ENCODE measurements around the gene POLR1A.
A peak's percentile ranks its signal among the peaks of the same experiment; 100 is the strongest.

The POLR1A gene

DNA sequence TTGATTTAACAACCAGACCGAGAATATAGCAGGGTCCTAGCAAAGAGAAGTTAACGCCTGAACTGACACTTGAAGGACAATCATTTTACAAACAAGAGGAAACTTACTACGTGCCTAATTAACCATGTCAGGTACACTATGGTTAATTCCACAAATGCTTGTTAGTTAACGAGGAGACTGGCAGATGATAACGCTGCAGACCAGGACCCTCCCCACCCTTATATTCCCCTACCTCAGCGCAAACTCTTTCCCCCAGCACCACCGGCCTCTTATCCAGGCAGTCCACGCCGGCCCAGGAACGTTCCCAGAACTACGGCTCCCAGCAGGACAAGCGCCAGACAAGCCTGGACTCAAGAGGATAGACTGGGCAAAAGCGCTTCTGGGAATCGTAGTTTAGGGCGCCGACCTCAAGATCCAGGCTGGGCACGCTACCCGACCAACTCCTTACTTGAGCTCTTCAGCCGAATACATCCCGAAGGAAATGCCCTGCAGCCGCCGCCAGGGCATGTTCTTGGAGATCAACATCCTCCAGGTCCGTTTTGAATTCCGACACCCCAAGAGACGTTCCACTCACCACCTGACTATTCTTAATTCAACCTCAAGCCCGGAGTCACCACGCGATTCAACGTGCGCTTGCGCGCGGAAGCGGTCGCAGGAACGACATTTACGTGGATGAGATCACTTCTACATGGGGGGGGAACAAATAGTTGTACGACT is at the start of gene POLR1A:
TSS of gene POLR1A (minus strand) at position 635 of the 717 bp plus-strand sequence. CDS start at position 525, 110 bp downstream.
- FAIRE-seq (peak; percentile 17), DNase-seq (ENCODE audit: low spot score) (peak; percentile 86)

DNA sequence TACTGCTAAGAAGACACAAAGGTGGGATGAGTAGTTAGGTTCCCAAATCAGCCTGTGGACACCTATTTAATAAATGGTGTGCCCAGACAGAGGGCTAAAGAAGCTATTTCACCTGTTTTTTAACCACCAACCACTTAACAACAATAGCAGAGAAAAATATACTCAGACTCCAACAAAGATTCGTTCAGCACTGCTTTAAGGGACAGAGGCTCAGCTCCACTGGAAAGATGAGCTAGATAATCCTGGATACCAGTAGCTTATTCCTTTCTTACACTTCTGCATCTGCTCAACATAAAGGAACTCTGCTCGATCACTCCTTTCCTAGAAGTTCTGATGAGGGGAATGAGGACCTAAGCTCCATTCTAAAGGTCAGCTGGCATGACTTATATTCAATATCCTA is 44.8 kb upstream of the POLR1A start:
- no peak for FAIRE-seq
- DNase-seq (ENCODE audit: low spot score): no peak

DNA sequence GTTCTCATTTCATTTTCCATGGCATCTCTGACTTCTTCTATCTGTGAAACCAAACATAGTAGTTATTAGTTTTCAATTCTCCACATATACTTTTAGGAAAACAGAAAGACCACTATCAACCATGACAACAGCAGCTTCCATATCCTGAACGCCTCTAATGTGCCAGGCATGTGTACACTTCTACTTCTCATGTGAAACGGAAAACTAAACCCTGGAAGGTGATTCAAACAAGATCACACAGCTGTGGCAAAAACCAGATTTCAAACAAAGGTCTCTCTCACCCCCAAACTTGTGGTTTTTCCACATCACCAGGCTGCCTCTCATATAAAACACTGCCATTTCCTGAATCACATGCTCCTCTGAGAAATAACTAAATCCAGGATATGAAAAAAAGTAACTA is 42.1 kb upstream of the POLR1A start:
- FAIRE-seq (no peak), DNase-seq (ENCODE audit: low spot score) (no peak)

DNA sequence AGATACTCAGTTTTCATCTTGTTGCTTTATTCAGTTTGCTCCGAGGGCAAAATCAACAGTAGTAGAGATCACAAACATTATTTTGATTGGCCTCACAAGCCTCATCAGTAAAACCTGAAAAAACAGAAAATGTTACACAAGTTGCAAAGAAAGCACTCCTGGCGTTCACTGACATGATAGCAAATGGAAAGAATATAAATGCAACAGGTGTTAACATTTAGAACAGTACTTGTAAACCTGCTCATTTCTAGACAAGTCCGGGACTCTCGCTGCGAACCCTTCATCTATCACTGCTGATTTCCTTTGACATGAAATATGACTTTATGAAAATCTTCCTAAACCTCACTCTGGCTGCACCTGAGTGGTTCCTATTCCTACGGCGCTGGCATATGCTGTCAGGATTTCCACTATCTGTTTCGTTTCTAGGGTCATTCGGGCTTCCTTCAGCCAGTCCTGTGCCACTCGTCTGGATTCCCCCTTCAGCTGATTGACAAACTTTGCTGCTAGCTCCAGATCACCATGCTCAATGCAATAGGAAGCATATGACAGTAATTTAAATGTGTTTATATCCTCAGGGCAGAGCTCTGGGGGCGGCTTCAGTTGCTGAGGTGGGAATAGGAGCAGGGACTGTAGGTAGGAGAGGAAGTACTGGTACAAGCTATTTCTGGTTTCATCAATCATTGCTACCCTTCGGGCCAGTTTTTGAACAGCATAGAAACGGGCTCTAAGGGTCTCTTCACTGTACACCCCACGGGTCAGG is 38.4 kb upstream of the POLR1A start:
- no peak for FAIRE-seq
- no peak for DNase-seq (ENCODE audit: low spot score)

DNA sequence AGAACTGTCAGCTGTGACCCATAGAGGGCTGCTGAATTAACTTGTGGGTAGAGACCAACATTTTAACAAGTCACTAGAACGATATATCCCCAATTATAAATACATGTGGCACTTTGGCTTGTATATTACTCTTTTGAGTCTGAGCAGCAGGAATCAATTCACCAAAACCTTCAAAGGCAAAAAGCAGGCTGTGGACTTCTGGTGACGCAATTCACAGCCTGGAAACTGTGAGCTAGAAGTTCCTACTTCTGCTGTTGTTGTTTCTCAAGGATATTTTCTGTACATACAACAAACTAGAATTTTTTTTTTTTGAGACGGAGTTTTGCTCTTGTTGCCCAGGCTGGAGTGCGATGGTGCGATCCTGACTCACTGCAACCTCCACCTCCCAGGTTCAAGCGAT is 37.6 kb upstream of the POLR1A start:
- no peak for FAIRE-seq
- no peak for DNase-seq (ENCODE audit: low spot score)

DNA sequence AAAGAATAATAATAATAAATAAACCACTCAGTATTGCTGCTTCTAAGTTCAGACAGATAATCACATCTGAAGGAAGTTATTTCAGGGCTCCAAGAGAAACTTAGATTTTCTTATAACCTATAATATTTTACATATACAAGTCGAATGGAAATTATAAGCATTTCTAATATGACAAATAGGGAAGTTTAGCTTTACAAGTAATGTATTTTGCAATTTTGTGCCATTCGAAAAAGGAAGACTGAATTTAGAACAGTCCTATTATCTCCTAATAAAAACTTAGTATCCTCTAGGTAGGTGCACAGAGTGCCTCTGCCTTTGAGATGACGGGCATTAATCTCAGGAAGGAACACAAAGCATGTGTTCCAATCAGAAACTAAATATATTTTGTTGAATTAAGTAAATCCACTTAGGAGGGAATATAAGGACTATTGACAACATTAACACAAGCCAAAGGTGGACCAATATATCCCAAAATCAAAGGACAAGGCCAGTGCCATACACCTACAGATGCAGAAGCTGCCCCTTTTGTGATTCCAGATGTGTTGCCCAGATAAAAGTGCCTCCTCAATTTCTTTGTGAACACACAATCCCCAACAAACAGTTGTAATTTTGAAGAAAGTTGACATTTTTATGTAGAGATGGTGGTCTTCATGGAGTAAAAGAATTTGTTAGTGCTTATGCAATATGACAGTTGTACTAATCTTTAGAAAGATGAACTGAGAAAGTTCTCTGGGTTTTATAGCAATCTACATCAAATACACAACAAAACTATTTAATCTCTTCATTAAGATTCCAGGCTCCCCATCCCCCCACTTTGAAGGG is 37.0 kb upstream of the POLR1A start:
- DNase-seq (ENCODE audit: low spot score): no peak
- no peak for FAIRE-seq

DNA sequence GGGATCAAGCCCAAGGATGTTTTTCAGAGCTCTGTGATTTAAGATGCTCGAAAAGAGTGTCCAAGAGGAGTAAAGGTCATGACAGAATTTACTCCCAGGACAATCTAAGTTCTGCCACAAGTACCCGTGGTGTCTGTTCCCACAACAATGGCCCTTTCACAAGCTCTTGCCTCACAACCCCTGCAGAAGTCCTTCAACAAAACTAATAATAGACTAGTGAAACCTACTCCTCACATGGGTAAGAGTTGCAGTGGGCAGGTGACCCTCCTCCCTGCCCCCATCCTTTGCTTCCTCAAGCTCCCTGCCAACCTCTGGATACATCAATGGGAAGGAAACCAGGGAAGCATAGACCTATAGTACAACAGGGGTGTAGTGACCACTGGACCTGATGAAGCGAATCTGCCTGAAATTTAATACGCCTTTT is 35.3 kb upstream of the POLR1A start:
- FAIRE-seq (no peak), DNase-seq (ENCODE audit: low spot score) (no peak)

DNA sequence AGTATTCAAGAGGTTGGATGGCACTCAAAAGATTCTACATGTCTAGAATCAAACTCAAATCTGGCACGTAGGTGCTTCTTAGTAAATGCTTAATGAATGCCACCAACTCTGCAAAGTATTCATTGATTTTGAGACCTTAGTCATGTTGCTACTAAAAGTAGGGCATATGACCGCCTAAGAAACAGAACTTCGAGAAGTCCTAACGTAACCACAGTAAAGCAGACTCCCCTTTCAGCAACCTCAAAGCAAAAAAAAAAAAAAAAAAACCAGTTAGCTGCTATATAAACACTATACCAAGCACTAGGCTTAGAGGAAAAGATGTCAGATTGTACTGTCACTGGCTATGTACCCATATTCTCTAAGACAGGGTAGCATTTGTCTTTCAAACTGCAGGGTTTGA is 34.3 kb upstream of the POLR1A start:
- FAIRE-seq: no peak
- DNase-seq (ENCODE audit: low spot score): no peak

DNA sequence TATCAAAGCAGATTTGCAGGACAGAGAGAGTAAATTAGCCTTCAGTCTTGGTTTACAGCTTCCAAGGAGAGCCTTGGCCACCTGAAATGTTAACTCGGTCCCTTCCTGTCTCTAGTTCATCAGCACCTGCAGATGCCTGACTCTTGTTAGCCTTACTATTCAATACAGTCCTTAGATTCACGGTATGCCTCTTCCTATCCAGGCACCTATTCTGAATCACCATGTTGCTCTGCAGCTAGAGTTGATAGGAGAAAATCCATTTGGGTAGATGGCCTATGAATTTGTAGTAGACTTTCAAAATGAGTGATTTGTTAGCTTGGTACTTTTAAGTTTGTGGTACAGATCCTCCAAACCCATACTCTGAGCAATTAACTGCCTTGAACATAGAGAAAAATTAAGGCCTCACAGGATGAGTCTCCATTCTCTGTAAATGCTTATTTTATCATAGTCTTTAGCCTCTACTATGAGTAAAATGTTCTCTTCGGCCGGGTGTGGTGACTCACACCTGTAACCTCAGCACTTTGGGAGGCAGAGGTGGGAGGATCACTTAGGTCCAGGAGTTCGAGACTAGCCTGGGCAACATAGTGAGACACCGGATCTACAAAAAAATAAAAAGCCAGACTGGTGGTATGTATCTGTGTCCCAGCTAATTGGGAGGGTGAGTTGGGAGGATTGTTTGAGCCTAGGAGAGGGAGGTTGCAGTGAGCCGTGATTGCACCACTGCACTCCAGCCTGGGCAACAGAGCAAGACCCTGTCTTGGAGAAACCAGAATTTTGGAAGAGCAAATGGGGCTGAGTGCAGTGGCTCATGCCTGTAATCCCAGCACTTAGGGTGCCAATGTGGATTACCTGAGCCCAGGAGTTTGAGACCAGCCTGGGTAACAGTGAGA is 33.3 kb upstream of the POLR1A start:
- no peak for DNase-seq (ENCODE audit: low spot score)
- no peak for FAIRE-seq

DNA sequence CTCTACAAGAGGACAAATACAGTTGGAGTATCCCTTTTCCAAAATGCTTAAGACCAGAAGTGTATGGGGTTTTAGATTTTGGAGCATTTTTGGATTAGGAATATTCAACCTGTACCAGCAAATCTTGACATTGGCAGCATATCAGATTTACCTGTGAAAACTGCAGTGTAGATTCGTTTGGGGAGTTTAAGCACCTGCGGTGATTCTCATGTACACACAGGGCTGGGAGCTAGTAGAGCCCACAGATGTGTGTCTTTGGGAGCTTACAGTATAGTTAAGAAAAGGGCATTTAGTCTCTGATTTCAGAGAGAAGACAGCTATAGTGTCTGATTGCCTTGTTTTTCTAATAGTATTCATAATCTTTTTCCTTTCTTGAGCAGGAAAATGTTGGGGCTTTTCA is 30.5 kb upstream of the POLR1A start:
- FAIRE-seq (no peak), DNase-seq (ENCODE audit: low spot score) (no peak)

DNA sequence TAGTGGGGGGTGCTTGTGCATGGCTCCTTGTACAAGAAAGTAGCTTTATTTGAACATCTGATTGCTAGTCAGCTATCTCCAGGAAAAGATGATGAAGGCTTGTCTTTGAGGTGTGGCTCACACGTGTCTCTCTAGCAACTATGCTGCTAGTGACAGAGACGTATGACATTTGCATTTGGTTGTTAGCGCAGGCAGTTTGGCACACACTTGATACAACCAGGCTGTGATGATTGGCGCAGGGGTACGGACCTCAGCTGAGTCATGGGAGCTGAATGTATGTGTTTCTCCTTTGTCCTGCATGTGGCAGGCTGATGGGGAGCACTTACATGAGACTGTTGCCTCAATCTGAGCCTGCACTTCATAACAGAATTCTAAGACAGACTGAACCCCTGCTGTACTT is 30.0 kb upstream of the POLR1A start:
- DNase-seq (ENCODE audit: low spot score) (no peak), FAIRE-seq (no peak)

DNA sequence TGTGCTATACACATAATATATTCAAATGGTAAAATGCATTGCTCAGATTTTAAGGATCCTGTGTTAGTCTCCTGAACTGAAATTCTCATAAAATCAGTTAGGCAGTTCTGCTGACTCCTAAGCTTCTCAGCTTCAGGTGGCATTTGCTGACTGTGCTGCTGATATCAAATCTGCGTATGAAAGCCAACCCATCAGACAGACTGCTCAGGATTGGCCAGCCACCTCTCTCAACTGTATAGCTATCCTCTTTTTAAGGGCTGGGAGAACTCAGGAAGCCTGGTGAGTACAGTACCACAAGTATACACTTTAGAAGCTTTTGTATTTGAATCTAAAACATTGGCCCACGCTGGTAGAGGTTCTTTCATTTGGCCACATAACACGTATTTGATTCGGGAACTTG is 29.0 kb upstream of the POLR1A start:
- FAIRE-seq: no peak

DNA sequence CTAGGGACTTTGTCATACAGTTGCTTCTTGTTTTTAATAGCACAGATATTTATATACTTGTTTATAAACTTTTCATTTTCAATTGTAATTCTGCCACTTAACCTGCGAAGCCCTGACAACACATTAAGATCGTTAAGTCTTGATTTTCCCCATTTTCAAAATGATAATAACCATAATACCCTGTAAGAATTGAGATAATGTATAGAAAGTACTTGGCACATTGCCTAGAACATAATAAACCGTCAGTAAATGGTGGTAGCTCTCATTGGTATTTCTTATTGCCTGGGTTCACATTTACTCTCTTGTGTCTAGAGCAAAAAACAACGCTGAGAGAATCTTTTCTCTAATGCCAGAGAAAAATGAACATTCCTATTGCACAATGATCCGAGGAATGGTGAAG is 19.0 kb upstream of the POLR1A start:
- DNase-seq (ENCODE audit: low spot score) (no peak), FAIRE-seq (no peak)

More for the DNA sequence above, 29.0 kb upstream of the POLR1A start:
- no peak for DNase-seq (ENCODE audit: low spot score)

DNA sequence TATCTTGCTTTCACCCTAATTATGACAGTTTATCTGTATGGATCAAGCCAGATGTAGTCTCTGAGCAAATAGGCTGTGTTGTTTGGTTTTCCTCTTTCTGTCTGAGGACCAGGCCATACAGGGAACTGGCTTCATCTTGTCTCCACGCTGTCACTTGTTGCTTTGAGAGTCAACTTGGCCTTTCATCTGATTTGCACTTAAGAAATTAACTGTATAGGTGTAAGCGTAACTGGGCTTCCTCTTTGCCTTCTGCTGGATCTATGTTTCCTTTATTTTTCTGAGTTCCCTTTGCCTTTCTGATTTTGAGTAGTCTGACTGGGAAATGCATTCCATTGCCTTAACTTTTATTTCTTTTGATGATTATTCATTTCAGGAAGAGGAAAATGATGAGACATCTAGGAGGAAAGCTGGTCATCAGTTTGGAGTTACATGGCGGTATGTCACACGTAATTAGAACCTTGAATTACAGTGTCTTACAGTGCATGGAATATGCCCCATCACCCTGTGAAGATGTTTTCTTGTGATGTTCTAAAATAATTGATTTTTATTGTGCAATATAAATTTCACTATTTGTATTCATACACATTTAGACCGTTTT is 17.7 kb upstream of the POLR1A start:
- DNase-seq (ENCODE audit: low spot score) (no peak), FAIRE-seq (no peak)

DNA sequence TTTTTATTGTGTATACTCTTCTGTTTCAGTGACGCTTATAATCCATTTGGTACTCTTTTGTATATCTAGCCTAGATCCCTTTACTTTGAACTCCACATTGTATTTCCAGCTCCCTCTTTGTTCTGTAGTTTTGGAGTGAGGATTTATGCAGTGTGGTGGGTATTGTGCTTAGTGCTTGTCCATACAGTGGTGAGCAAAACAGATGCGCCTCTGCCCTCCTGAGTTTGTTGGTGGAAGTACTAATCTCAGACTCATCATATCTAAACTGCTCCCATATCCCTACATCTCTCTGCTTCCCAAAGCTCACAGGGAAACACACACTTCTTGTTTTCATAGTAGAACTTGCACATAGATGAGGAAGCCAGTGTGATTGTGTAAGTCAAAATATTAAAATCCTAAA is 12.4 kb upstream of the POLR1A start:
- FAIRE-seq: no peak
- no peak for DNase-seq (ENCODE audit: low spot score)

DNA sequence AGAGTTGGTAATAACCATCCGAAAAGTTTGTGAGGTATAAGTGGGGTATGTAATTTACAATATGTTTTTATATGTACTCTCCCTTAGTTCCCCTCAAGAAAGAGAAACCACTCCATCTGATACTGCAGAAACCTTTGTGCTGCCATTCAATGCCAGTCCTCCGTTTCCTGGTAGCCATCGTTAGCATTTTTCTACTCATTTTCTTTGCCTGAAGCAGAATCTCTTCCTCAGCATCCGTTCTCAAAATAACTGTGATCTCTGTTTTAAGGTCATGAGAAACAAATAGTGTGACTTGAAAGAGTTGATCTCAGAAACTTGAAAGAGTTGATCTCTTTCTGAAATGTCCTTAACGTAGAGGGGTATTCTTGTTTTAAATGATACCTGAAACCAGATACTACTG is 1.3 kb upstream of the POLR1A start:
- no peak for FAIRE-seq
- no peak for DNase-seq (ENCODE audit: low spot score)

DNA sequence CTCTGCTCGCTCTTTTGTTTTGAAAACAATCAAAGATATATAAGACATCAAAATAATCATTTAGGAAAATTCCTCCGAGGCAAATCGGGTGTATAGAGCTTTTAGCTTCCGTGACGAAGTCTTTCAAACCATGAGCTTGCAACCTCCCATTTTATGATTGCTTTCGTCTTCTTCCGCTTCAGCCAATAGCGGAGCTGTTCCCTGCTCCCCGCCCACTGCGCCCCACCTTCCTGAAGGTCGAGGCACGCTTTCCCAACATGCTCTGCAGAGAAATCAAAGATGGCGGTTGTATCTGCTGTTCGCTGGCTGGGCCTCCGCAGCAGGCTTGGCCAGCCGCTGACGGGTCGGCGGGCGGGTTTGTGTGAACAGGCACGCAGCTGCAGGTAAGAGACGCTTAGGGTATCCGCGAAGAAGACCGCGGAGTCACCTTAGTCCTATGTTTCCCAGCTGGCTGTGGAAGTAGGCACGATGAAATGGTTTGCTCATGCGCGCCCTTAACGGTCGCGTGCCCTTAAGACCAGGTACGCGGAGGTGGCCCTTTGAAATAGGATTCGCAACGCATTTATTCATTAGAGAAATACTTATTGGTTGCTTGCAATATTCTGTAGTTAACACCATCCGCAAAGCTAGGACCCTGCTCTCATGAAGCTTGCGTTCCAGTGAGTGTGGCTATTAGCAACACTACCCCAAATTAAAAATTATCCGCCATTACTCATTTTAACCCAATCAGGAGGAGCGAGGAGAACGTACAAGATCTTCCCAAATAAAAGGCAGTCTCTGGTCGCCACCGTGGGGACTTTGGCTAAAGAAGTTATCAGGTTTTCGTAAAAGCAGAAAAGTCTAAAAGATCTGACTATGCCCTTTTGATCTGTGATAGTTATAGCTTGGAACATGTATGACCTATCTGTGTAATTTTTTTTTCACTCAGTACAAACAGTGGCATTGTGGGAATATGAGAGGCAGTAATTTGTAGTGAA is 571 bp upstream of the POLR1A start, which contains the start of gene PTCD3:
TSS of gene PTCD3 (plus strand) at position 267 of the 977 bp plus-strand sequence. CDS start at position 280, 13 bp downstream.
- peak; percentile 94 for DNase-seq (ENCODE audit: low spot score)
- FAIRE-seq: no peak

DNA sequence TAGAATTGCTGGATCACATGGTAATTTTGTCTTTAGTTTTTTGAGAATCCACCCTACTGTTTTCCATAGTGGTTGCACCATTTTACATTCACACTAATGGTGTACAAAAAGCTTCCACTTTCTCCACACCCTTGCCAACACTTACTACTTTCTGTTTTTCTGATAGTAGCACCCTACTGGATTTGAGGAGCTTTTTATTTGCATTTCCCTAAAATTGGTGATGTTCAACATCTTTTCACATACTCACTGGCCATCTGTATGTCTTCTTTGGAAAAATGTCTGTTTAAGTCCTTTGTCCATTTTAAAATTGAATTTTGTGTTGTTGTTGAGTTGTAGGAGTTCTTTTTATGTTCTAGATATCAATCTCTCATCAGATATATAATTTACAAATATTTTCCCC is 3.5 kb downstream of the POLR1A start:
- DNase-seq (ENCODE audit: low spot score) (no peak), FAIRE-seq (no peak)

DNA sequence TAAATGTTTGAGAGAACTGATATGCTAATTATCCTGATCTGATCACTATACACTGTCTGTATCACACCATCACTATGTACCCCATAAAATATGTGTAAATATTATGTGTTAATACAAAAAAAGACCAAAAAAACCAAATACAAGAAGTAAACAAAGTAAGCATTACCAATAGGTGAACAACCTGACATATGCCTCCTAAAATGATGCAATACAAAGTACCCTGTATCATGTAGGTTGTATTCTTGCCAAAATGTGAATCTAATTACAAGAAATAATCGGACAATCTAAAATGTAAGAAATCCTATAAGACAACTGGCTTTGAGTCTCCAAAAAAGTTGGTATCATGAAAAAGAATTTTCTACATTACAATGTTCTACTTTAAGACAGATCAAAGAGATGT is 7.8 kb downstream of the POLR1A start:
- FAIRE-seq (no peak), DNase-seq (ENCODE audit: low spot score) (no peak)

Data from urothelium cell line (cell line).